A204.1 (cell line): Measurements from ENCODE around the gene CYGB.

Experiments used
- FAIRE-seq: peaks from 2 replicates; lab custom pipeline; 2012; peaks lifted over from hg19 to GRCh38; lab: Jason Lieb, UNC

Gene CYGB

DNA sequence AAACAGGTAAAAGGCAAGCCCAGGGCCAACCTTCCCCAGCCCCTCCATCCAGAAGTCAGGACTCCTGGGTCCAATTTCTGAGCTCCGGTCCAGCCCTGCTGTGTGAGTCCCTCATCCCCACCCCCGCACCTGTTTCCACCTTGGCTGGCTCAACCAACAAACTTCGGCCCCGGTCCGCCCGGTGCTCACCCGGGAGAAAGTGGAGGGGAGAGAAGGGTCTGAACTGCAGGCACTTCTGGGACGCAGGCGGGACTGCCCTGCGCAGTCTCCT is 36.8 kb downstream of the CYGB start:
- FAIRE-seq, result no peak

DNA sequence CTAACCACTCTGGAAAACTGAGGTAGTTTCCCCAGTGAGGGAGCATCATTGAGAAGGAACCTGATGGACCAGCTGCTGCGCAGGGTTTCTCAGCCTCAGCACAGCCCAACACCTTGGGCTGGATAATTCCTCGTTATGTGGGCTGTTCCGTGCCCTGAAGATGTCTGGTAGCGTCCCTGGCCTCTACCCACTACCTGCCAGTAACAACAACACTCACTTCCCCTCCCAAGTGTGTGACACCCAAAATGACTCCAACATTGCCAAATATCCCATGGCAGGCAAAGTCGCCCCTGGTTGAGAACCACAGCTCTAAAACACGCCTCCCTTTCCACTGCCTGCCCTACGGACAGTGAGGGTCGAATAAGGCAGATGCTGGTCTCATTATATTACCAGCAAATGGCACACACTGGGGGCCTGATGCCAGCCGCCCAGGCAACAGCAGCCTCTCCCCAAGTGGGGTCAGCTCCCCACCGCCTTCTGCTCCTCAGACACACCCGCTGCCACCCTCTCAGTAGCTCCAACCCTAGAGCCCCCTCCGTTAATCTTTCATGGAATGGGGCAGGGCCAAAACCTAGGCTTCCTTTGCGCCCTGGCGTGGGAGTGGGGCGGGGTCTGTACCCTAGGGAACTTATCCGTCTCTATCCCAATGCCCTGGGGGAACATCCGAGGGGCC is 37.3 kb downstream of the CYGB start:
- FAIRE-seq, result no peak

- FAIRE-seq, result no peak
Observed at GRCh38 chr17:76499267-76499667, 38.2 kb downstream of the CYGB start.

DNA sequence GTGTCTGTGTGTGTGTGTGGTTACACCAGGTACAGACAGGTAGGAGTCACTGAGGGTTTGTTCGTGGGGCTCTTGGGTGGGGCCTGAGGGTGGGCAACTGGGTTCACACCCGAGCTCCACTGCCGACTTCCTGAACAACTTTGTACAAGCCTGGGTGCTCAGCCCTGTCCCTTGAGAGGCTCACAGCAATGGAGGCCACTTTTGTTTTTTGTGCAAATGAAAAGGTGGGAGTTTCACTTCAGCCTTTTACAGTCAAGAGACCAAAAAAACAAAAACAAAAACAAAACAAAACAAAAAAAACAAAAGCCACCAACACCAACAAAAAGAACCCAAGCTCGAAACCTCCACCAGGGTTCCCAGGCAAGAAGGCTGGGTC is 38.6 kb downstream of the CYGB start:
- no peak for FAIRE-seq

DNA sequence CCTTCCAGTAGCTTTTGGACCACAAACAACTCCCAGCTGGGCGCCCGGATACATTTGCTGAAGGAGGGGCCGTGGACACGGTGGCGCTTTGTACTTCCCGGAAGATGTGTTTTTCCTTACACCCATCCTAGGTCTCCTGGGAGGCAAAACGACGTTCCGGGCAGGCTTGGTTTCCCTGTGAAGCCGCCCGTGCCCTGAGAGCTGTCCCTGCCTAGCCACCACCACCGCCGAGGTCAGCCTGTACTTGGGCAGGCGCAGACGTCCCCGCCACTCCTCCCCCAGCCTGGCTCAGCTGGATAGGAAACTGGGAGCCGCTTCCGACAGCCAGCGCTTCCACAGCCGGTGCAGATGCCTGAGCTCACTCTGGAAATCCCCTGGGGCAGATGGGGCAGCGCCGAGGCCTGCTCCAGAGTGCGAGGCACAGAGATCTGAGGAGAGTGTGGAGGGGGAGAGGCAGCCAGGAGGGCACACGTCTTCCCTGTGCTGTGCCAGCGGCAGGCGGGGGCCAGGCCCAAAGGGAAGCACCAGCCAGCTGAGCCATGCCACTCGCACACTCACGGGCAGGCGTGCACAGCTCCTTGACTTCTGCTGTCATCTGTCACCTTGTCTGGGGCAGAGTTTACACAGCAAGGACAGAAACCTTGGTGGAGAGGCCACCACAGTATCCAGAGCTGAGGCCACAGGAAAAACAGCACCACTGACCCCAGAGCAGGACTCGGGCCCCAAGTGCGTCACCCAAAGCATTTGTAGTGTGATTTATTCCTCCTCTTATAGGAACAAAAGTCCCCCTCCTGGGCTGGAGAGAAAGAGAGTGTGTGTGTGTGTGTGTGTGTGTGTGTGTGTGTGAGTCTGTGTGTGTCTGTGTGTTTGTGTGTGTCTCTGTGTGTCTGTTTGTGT is 39.3 kb downstream of the CYGB start:
- no peak for FAIRE-seq

- no peak for FAIRE-seq
Observed at GRCh38 chr17:76497699-76497978, 39.9 kb downstream of the CYGB start.

DNA sequence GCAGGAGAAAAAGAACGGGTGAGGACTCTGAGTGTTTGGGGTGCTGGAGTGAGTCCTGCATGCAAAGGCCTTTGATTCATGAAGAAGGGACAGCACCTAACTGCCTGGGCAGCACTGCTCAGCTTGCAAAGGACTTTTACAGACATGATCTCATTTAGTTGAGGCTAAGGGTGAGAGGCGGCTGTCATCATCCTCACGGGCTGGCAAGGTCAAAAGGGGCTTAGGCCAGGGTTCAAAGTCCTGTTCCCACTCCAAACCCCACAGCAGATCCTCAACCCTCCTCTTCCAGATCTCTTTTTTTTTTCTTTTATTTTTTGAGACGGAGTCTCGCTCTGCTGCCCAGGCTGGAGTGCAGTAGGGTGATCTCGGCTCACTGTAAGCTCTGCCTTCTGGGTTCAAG is 41.0 kb downstream of the CYGB start:
- no peak for FAIRE-seq

GRCh38 chr17:76495663-76496400 is 41.7 kb downstream of the CYGB start:
- FAIRE-seq, result no peak

DNA sequence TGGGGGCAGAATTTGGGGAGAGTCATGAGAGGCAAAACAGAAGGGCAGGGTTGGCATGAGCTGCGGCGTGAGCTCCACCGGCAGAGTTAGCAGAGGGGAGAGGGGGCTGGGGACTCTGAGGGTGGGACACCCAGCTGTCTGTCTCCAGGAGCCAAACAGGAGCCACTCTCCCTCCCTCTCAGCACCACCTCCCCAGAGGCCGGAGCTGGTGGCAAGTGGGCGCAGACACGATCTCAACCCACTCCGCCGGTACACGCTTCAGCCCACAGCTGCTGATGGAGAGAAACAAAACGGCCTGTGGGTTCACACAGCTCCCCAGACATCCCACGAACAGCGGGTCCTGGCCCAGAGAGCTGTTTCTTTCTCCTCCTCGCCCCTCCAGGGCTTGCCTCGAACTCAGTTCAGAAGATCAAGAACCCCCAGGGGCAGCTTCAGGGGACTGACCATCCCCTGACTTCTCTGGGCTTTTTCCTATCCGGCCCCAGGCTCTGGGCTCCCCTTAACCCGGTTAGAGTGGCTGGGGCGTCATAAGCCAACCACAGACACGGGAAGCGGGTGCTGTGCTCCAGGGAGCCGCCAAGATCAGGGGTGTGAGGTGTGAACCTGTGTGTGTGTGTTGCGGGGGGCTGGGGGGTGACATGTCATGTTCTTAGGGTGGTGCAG is 43.9 kb downstream of the CYGB start:
- no peak for FAIRE-seq

DNA sequence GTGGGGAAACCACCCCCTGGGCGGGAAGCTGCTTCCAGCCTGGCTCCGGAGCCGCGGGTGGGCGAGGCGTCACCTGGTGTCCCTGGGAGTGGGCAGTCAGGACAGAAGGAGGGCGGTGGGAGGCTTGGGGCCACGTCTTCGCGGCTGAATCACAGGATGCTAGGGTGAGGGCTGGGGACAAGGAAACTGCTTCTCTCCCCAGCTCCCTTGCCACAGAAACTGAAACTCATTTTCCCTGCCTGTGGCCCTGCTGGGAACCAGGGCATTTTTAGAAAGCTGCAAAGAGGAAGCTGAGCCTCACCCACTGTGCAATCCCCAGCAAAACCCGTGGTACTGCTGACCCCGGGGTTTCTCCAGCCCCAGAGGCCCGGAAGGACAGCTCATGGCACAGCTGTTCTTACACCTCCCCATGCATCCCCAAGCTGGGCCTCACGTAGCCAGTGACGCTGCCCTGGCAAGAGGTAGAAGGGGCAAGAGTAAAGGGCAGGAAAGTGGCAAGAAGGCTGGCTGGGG is 44.5 kb downstream of the CYGB start:
- no peak for FAIRE-seq

- no peak for FAIRE-seq
Observed at GRCh38 chr17:76492123-76492988, 45.2 kb downstream of the CYGB start.

- no peak for FAIRE-seq
Observed at GRCh38 chr17:76491271-76492122, 46.0 kb downstream of the CYGB start.

- no peak for FAIRE-seq
Observed at GRCh38 chr17:76490112-76490710, 47.3 kb downstream of the CYGB start.

DNA sequence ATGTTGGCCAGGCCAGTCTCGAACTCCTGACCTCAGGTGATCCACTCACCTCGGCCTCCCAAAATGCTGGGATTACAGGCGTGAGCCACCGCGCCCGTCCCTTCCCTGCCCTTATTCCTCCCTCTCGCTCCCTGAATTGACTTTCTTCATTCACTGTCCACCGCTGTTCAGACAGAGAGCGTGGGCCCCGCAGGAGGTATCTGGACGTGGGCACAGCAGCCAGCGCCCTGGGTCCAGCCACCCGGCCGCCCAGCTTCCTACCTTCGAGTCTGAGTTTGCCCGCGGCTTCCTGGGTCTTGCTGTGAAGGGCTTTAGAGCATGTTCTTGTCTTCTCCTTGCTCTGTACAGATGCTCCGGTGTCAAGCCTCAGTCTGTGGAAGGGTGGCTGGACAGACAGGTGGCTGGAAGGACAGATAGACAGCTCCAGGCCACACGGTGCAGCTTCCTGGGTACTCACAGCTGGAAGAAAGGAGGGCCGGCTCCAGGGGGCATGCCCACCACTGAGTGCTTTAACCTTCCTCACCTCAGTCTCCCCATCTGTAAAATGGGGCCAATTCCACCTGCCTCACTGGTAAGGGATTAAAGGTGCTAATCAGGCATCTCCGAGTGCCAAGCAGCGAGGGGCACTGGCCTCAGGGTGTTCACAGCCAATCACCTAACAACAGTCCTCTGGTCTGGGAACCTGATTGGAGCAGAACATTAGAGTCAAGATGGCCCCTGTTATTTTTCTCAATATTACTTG is 49.9 kb downstream of the CYGB start:
- no peak for FAIRE-seq

DNA sequence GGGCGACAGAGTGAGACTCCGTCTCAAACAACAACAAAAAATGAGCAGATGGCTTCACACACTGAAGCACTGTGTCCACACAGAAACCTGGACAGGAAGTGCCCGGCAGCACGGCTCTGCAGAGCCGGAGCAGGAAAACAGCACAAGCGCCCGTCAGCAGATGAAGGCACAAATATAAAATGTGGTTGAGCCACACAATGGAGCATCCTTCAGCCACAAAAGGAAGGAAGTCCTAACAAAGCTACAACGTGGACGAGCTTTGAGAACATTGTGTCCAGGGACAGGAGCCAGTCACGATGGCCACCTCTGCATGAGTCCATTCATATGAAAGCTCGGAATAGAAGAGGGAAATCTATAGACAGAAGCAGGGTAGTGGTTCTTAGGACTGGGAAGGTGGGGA is 51.9 kb downstream of the CYGB start:
- FAIRE-seq, result no peak

DNA sequence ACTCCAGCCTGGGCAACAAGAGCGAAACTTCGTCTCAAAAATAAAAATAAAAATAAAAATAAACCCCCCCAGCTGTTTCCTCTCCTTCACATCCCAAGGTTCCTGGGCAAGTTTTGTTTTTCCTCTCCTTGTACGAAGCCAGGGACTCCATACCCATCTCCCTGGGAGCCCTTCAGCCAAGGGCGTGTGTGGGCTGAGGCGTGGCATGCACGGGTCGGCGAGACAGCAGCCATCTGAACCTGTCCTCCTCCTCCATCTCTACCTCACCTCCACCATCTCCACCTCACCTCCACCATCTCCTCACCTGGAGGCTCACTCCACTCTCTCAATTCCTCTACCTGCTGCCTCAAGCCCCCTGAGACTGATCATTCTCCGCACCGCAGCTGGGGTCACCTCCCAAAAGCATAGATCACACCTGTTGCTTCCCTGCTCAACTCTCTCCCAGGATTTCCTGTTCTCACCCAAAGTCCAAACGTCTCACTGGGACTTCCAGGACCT is 53.2 kb downstream of the CYGB start:
- no peak for FAIRE-seq

DNA sequence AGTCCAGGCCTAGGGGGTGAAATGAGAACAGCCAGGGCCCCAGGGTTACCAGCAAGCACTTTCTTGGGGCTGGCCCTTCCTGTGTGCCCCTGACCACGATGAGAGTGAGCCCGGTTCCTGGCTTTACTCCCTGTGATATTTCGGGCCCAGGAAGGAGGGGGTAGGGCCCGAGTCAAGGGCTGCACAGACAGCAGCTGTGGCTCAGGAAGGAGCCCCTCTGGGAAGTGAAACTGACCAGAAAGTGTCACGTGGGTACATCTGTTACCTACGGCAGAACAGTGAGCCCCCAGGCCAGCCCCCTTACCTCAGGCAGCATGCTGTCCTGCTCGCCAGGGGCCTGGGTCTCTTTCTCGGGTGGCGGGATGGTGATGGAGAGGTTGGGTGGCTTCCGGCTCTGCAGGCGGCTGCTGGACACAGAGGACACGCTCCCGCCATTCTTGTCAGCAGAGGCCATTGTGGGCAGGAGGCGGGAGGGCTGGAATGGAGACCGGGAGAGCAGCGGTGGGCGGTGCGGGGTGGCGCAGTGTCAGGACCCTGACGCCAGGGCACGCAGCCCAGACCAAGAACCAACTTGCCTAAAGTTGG is 56.3 kb downstream of the CYGB start:
- FAIRE-seq, result no peak

DNA sequence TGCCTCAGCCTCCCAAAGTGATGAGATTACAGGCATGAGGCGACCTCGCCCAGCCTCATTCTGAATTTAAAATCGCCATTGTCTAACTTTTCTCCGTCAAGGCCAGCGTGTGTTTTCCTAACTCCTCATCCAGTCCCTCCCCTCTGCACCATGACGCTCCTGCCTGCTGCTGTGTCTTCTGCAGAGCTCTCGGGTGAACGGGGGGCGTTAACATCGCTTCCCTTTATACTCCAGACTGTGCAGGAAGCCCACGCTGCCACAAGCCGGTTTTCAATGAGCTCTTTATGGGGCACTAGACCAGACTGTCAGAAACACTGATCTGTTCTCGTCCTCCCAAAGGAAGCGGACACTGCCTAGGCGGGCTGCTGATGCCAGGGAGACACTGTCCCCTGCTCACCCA is 56.9 kb downstream of the CYGB start:
- FAIRE-seq, result no peak

DNA sequence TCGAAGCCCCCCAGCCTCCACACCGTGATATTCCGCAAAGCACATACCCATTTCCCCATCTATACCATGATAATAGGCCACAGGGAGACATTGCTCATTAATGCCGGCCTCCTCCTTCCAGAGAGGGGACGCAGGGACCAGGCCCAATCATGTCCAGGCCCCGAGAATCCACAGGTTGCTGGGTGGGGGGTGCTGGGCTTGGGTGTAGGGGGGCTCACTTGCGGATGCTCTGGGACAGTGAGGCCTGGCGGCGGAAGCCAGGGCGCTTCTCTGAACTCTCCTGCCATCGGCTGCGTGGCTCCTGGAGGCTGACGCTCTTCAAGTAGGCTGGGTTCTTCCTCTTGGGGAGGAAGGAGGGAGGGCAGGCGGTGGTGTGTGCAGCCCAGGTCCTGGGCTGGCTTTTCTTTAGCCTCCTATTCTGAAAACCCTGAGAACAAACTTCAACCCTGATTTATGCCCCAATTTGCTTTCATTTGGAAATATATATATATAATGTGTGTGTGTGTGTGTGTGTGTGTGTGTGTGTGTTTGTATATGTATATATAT is 57.9 kb downstream of the CYGB start:
- no peak for FAIRE-seq
